ENCODE results near the gene BBOF1. TPM values are rescaled to one million over a fixed set of nuclear protein-coding genes. Genes with fewer than 3 reads are reported as not detected.

The BBOF1 gene
- total RNA-seq, 1 donor from 2014 or later = 2.0 TPM

DNA sequence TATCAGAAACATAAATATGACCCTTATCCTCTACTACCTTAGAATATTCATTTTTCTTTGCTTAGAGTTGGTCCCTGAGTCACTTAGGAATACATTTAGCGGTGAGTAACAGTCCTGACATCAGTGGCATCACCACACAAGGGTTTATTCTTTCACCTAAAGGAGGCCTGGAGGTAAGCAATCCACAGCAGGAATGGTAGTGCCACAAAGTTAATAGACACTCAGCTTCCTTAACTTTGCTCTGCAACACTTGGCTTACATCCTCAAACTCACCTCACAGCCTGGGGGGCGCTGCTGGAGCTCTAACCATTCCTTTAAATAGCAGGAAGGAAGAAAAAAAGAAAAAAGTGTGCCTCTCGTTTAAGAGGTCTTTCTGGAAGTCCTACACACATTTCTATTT, 29.1 kb downstream of the BBOF1 start:
- Histone ChIP-seq H3K79me2 (ENCODE audit: low read depth) (no peaks in the 10 kb centered on the region), H3K4me2 (no peak overlapping the region), H3K9me3 (ENCODE audit: low read depth) (no peaks in the 10 kb centered on the region), H3K4me3 (no peak overlapping the region), H3K36me3 (no peaks in the 10 kb centered on the region), H2AFZ (replicated peaks) (no peak overlapping the region), H3K4me1 (peaks cover 8% of the 10 kb centered on the region), H3F3A (ENCODE audit: low read depth) (peaks cover 7% of the 10 kb centered on the region), H3K27me3 (no peaks in the 10 kb centered on the region), H4K20me1 (ENCODE audit: low read depth) (no peaks in the 10 kb centered on the region), H3K9ac (no peak overlapping the region), H3K27ac (no peak overlapping the region)
- Mint-ChIP-seq H3K4me1 (peaks cover 3% of the 10 kb centered on the region), H3K27ac (no peak overlapping the region), H3K36me3 (no peaks in the 10 kb centered on the region), H3K9me3 (no peaks in the 10 kb centered on the region), H3K4me3 (no peak overlapping the region), H3K27me3 (ENCODE audit: insufficient read depth, low read depth) (no peaks in the 10 kb centered on the region)
- TF ChIP-seq, protein P1, sequence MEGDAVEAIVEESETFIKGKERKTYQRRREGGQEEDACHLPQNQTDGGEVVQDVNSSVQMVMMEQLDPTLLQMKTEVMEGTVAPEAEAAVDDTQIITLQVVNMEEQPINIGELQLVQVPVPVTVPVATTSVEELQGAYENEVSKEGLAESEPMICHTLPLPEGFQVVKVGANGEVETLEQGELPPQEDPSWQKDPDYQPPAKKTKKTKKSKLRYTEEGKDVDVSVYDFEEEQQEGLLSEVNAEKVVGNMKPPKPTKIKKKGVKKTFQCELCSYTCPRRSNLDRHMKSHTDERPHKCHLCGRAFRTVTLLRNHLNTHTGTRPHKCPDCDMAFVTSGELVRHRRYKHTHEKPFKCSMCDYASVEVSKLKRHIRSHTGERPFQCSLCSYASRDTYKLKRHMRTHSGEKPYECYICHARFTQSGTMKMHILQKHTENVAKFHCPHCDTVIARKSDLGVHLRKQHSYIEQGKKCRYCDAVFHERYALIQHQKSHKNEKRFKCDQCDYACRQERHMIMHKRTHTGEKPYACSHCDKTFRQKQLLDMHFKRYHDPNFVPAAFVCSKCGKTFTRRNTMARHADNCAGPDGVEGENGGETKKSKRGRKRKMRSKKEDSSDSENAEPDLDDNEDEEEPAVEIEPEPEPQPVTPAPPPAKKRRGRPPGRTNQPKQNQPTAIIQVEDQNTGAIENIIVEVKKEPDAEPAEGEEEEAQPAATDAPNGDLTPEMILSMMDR (IDR thresholded peaks at IDR 0.05) = peak; percentile 45
- no peak for TF ChIP-seq EZH2 (IDR thresholded peaks at IDR 0.05)
- peak; percentile 38 for DNase-seq (ENCODE audit: low spot score)

DNA sequence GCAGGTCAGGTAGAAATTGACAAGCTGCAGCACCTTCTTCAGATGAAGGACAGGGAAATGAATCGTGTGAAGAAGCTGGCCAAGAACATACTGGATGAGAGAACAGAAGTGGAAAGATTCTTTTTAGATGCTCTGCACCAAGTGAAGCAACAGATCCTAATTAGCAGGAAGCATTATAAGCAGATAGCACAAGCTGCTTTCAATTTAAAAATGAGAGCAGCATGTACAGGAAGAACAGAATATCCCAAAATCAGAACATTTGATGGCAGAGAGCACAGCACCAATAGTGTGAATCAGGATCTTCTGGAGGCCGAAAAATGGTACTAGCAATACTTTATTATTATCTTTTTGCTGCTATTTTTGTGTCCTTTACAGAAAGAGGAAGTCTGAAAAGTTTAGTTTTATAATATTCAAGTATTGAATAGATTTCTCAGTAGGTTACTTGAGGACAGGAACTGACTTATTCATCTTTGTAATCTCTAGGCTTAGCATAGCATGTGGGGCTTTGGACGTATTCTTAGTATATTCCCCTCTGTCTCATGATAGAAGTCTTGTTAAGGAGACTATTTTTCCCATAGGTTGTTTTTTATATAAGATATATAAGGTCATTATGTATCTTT, 30.8 kb downstream of the BBOF1 start:
- Histone ChIP-seq H3K27ac (no peak overlapping the region), H3K4me3 (no peak overlapping the region), H3K4me1 (peaks cover 8% of the 10 kb centered on the region), H3K36me3 (no peaks in the 10 kb centered on the region), H4K20me1 (ENCODE audit: low read depth) (no peaks in the 10 kb centered on the region), H3K79me2 (ENCODE audit: low read depth) (no peaks in the 10 kb centered on the region), H3K4me2 (no peak overlapping the region), H3F3A (ENCODE audit: low read depth) (peaks cover 7% of the 10 kb centered on the region), H3K9me3 (ENCODE audit: low read depth) (no peaks in the 10 kb centered on the region), H3K27me3 (no peaks in the 10 kb centered on the region), H2AFZ (replicated peaks) (no peak overlapping the region), H3K9ac (no peak overlapping the region)
- Mint-ChIP-seq H3K4me3 (no peak overlapping the region), H3K4me1 (peaks cover 3% of the 10 kb centered on the region), H3K9me3 (no peaks in the 10 kb centered on the region), H3K36me3 (peaks cover 2% of the 10 kb centered on the region), H3K27ac (no peak overlapping the region), H3K27me3 (ENCODE audit: insufficient read depth, low read depth) (no peaks in the 10 kb centered on the region)
- no peak for DNase-seq (ENCODE audit: low spot score)
- TF ChIP-seq EZH2phosphoT487 (IDR thresholded peaks at IDR 0.05) = no peak
- TF ChIP-seq, protein P1 (IDR thresholded peaks at IDR 0.05) = no peak
- TF ChIP-seq EZH2 (IDR thresholded peaks at IDR 0.05) = no peak

DNA sequence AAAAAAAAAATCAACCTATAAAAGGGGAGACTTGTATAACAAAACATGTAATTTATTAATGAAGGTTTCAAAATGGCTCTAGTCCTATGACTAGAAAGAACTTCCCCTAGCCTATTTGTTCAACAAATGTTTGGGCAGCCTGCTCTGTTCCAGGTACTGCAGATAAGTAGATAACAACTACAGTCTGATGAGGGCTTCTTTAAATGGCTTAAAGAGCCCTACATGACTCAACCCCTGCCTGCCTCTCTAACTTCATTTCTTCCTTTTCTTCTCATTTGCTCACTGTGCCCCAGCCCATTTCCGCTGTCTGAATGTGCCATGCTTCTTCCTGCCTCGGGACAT, 43.6 kb downstream of the BBOF1 start:
- H3K4me1 Mint-ChIP-seq = no peaks in the 10 kb centered on the region
- TF ChIP-seq EZH2 (IDR thresholded peaks at IDR 0.05) (no peak), EZH2phosphoT487 (IDR thresholded peaks at IDR 0.05) (no peak)
- TF ChIP-seq, protein P1 (IDR thresholded peaks at IDR 0.05) = no peak
- Histone ChIP-seq H3K79me2 (ENCODE audit: low read depth) (no peaks in the 10 kb centered on the region), H3K9ac (no peak overlapping the region), H3K4me2 (no peak overlapping the region), H3K27me3 (no peaks in the 10 kb centered on the region), H3K4me3 (no peak overlapping the region), H2AFZ (replicated peaks) (no peak overlapping the region), H3F3A (ENCODE audit: low read depth) (no peaks in the 10 kb centered on the region), H3K9me3 (ENCODE audit: low read depth) (no peaks in the 10 kb centered on the region), H3K4me1 (no peaks in the 10 kb centered on the region), H4K20me1 (ENCODE audit: low read depth) (no peaks in the 10 kb centered on the region), H3K36me3 (peaks cover 31% of the 10 kb centered on the region), H3K27ac (no peak overlapping the region)
- H3K27me3 Mint-ChIP-seq (ENCODE audit: insufficient read depth, low read depth) = no peaks in the 10 kb centered on the region
- peaks cover 25% of the 10 kb centered on the region for H3K36me3 Mint-ChIP-seq
- DNase-seq (ENCODE audit: low spot score) = no peak
- H3K9me3 Mint-ChIP-seq = no peaks in the 10 kb centered on the region
- no peak overlapping the region for H3K27ac Mint-ChIP-seq
- H3K4me3 Mint-ChIP-seq = no peak overlapping the region

Data from neural progenitor cell (in vitro differentiated cells).